SW480 (cell line): ENCODE results near the gene ZFAND3.

ENCODE experiments used
- DNase-seq: peaks from one replicate; pipeline ENCODE4 v3.0.0-alpha.2; 2016; ENCODE audit warnings: low spot score

Gene ZFAND3

GRCh38 chr6:38134704-38135088, 315.2 kb downstream of the ZFAND3 start:
- DNase-seq: no peak

GRCh38 chr6:38136547-38136946, 317.0 kb downstream of the ZFAND3 start:
- DNase-seq: no peak

GRCh38 chr6:38137608-38138265, 318.2 kb downstream of the ZFAND3 start:
- no peak for DNase-seq

GRCh38 chr6:38138374-38138773, 318.8 kb downstream of the ZFAND3 start:
- DNase-seq: no peak

- DNase-seq: no peak
These were observed 321.6 kb downstream of the ZFAND3 start for GRCh38 chr6:38141085-38141484.

- no peak for DNase-seq
These were observed 322.2 kb downstream of the ZFAND3 start for GRCh38 chr6:38141716-38142115.

GRCh38 chr6:38142178-38142902, 322.8 kb downstream of the ZFAND3 start:
- no peak for DNase-seq

GRCh38 chr6:38143191-38144150, 323.9 kb downstream of the ZFAND3 start:
- DNase-seq: no peak

GRCh38 chr6:38144365-38144945, 324.9 kb downstream of the ZFAND3 start:
- DNase-seq: no peak

- no peak for DNase-seq
These were observed 326.6 kb downstream of the ZFAND3 start for GRCh38 chr6:38146021-38146733.

GRCh38 chr6:38146734-38147027, 327.2 kb downstream of the ZFAND3 start:
- DNase-seq: no peak

- no peak for DNase-seq
These were observed 329.1 kb downstream of the ZFAND3 start for GRCh38 chr6:38148606-38149005.

- no peak for DNase-seq
These were observed 330.0 kb downstream of the ZFAND3 start for GRCh38 chr6:38149531-38149930.

GRCh38 chr6:38150021-38150420, 330.5 kb downstream of the ZFAND3 start:
- no peak for DNase-seq

- no peak for DNase-seq
These were observed 331.3 kb downstream of the ZFAND3 start for GRCh38 chr6:38150681-38151296.

- no peak for DNase-seq
These were observed 332.3 kb downstream of the ZFAND3 start for GRCh38 chr6:38151580-38152500.

- DNase-seq: no peak
These were observed 333.1 kb downstream of the ZFAND3 start for GRCh38 chr6:38152620-38153019.

GRCh38 chr6:38153076-38153797, 333.7 kb downstream of the ZFAND3 start:
- DNase-seq: no peak

GRCh38 chr6:38153798-38154345, 334.3 kb downstream of the ZFAND3 start:
- no peak for DNase-seq
